ENCODE results near the gene LRRC49. TPM values are rescaled to one million over a fixed set of nuclear protein-coding genes. Genes with fewer than 3 reads are reported as not detected.

LRRC49 gene
- total RNA-seq, 1 experiment from 2014 or later: 7.4 TPM

GRCh38 chr15:70956201-70956995 is 63.8 kb downstream of the LRRC49 start:
- RAD21 ChIA-PET (ENCODE audit: low non-redundant PET in 1 of 2, low total read pairs in 2 of 2, uncharacterized antibody in 2 of 2, unreplicated experiment in 2 of 2): no interaction called here
- H3K36me3 ChIP-seq (ENCODE audit: control insufficient read depth in 1 of 2, insufficient read depth in 2 of 2, low read length in 2 of 2): no peaks in the 10 kb centered on the region
- H3K9me3 ChIP-seq (ENCODE audit: control insufficient read depth in 1 of 2, insufficient read depth in 1 of 2, low read depth in 1 of 2, low read length in 2 of 2): no peaks in the 10 kb centered on the region
- intact Hi-C loops (cut with micrococcal nuclease): no loop called here
- TF ChIP-seq ZBTB33 (IDR thresholded peaks at IDR 0.05; ENCODE audit: extremely low read depth, insufficient replicate concordance, low read length) (no peak), EZH2 (IDR thresholded peaks at IDR 0.05) (no peak), EGR1 (IDR thresholded peaks at IDR 0.05; ENCODE audit: low read depth) (no peak), ZNF274 (IDR thresholded peaks at IDR 0.05; ENCODE audit: low read depth, low read length) (no peak), FOSL1 (IDR thresholded peaks at IDR 0.05; ENCODE audit: low read depth) (no peak), CBX3 (IDR thresholded peaks at IDR 0.05; ENCODE audit: low read depth) (no peak), ZFX (IDR thresholded peaks at IDR 0.05) (no peak), JUND (IDR thresholded peaks at IDR 0.05) (no peak), SIN3A (IDR thresholded peaks at IDR 0.05; ENCODE audit: low read depth) (no peak), YY1 (IDR thresholded peaks at IDR 0.05; ENCODE audit: extremely low read depth, insufficient replicate concordance, low read depth, low read length) (no peak), CTCF (IDR thresholded peaks at IDR 0.05 in 2 of 3, conservative IDR thresholded peaks at IDR 0.05 in 1 of 3; ENCODE audit: borderline replicate concordance in 1 of 3, insufficient read depth in 1 of 3, low read depth in 2 of 3, low read length in 2 of 3) (no peak), EZH2phosphoT487 (IDR thresholded peaks at IDR 0.05; ENCODE audit: borderline replicate concordance) (no peak), SP1 (IDR thresholded peaks at IDR 0.05; ENCODE audit: low read depth) (no peak), CEBPB (IDR thresholded peaks at IDR 0.05; ENCODE audit: low read depth) (no peak), ELF1 (IDR thresholded peaks at IDR 0.05; ENCODE audit: borderline replicate concordance, low read depth) (no peak), RAD21 (IDR thresholded peaks at IDR 0.05; ENCODE audit: low read depth) (no peak)
- no peak overlapping the region for H3K4me2 ChIP-seq (ENCODE audit: low read length)
- no peak overlapping the region for H3K4me3 ChIP-seq (replicated peaks in 1 of 2; ENCODE audit: low read depth in 1 of 2, low read length in 2 of 2)
- no peaks in the 10 kb centered on the region for H3K9me2 ChIP-seq (ENCODE audit: insufficient read depth)
- no peak overlapping the region for H3K27ac ChIP-seq (ENCODE audit: low read depth, low read length)
- BruUV-seq (replicated peaks): no TSS peak
- H3K4me1 ChIP-seq (ENCODE audit: control insufficient read depth in 1 of 2, insufficient read depth in 2 of 2, low read length in 2 of 2): no peaks in the 10 kb centered on the region
- CTCF ChIA-PET: no interaction called here
- POLR2A ChIA-PET: no interaction called here
- no peak for DNase-seq (ENCODE audit: low read depth, low spot score)
- H3K9ac ChIP-seq (ENCODE audit: low read length): no peak overlapping the region
- no peak for ATAC-seq
- H3K27me3 ChIP-seq (ENCODE audit: insufficient read depth, low read length): no peaks in the 10 kb centered on the region
- H3K79me2 ChIP-seq (ENCODE audit: insufficient read depth, low read length): no peaks in the 10 kb centered on the region
- H4K20me1 ChIP-seq (ENCODE audit: insufficient read depth): no peaks in the 10 kb centered on the region
- no peak overlapping the region for H2AFZ ChIP-seq (ENCODE audit: low read depth, low read length, poor library complexity, severe bottlenecking)
